SK-N-SH (cell line): ENCODE results near the gene FYB1. TPM values are rescaled to one million over a fixed set of nuclear protein-coding genes. Genes with fewer than 3 reads are reported as not detected.

ENCODE experiments used
- CTCF ChIA-PET: fragments of 300-600, 350-600 bp; formaldehyde crosslinking; extraction: SDS; loops from one replicate; lab custom pipeline; 2021; lab: Yijun Ruan, JAX
- POLR2A ChIA-PET: fragments of 350-600 bp; sonication (Branson Sonifier 250); formaldehyde crosslinking; extraction: SDS; loops from one replicate; lab custom pipeline; 2020; ENCODE audit warnings: antibody characterized with exemption, inconsistent platforms; lab: Yijun Ruan, JAX
- DNase-seq: peaks from one replicate; pipeline ENCODE4 v3.0.0; 2012
- H2AFZ ChIP-seq: fragments of 200-600 bp; sonication (generic); 2 replicates; pipeline ENCODE4 v1.8.1; 2016; ENCODE audit warnings: antibody characterized with exemption, mild to moderate bottlenecking, low read depth
- H3F3A ChIP-seq: fragments of 200-600 bp; sonication (generic); replicated peaks from 2 replicates; pipeline ENCODE3; 2016; ENCODE audit warnings: antibody characterized with exemption, mild to moderate bottlenecking; ENCODE audit not compliant: insufficient read depth
- H3K27ac ChIP-seq, 2 experiments: fragments of 200-500 bp in 1 of 2; fragments of 200-600 bp in 1 of 2; sonication (Bioruptor generic) in 1 of 2; sonication (generic), shearing (Covaris generic) in 1 of 2; 2 replicates each; pipeline versions ENCODE4 v1.5.1 to v1.6.1; 2014 to 2016; ENCODE audit warnings: low read depth in 2 of 2, inconsistent platforms in 1 of 2, low read length in 1 of 2, mild to moderate bottlenecking in 1 of 2, mixed read lengths in 1 of 2
- H3K27me3 ChIP-seq: fragments of 200-600 bp; sonication (generic), shearing (Covaris generic); 2 replicates; pipeline ENCODE4 v1.6.1; 2016; ENCODE audit warnings: mixed run types; ENCODE audit not compliant: insufficient read depth
- H3K36me3 ChIP-seq, 2 experiments: fragments of 200-500 bp in 1 of 2; fragments of 200-600 bp in 1 of 2; sonication (Bioruptor generic) in 1 of 2; sonication (generic) in 1 of 2; replicated peaks in 1 of 2; 2 replicates each; pipeline versions ENCODE3 to v1.5.1; 2014 to 2016; ENCODE audit warnings: low read length in 1 of 2, mild to moderate bottlenecking in 1 of 2; ENCODE audit not compliant: insufficient read depth in 2 of 2, control insufficient read depth in 1 of 2
- H3K4me1 ChIP-seq, 2 experiments: fragments of 200-500 bp in 1 of 2; fragments of 200-600 bp in 1 of 2; sonication (Bioruptor generic) in 1 of 2; sonication (generic), shearing (Covaris generic) in 1 of 2; 2 replicates each; pipeline versions ENCODE4 v1.5.1 to v1.6.1; 2014 to 2016; ENCODE audit warnings: low read depth in 1 of 2, low read length in 1 of 2, mixed run types in 1 of 2; ENCODE audit not compliant: insufficient read depth in 2 of 2, control insufficient read depth in 1 of 2
- H3K4me2 ChIP-seq: fragments of 200-600 bp; sonication (generic), shearing (Covaris generic); 2 replicates; pipeline ENCODE4 v1.6.1; 2017; ENCODE audit warnings: mixed run types
- H3K4me3 ChIP-seq, 2 experiments: fragments of 200-500 bp in 1 of 2; fragments of 200-600 bp in 1 of 2; sonication (Bioruptor generic) in 1 of 2; sonication (generic), shearing (Covaris generic) in 1 of 2; 2 replicates each; pipeline versions ENCODE4 v1.5.1 to v1.8.1; 2014 to 2016; ENCODE audit warnings: low read depth in 2 of 2, inconsistent platforms in 1 of 2, low read length in 1 of 2, mild to moderate bottlenecking in 1 of 2, mixed read lengths in 1 of 2, moderate library complexity in 1 of 2
- H3K79me2 ChIP-seq: fragments of 200-600 bp; sonication (generic); 2 replicates; pipeline ENCODE4 v1.8.1; 2017; ENCODE audit warnings: mild to moderate bottlenecking; ENCODE audit not compliant: insufficient read depth
- H3K9ac ChIP-seq: fragments of 200-600 bp; sonication (generic); 2 replicates; pipeline ENCODE4 v1.6.1; 2017; ENCODE audit warnings: mixed run types
- H3K9me2 ChIP-seq: fragments of 200-600 bp; sonication (generic); 2 replicates; pipeline ENCODE4 v1.6.1; 2017; ENCODE audit warnings: mixed run types
- H3K9me3 ChIP-seq: fragments of 200-600 bp; sonication (generic); 2 replicates; pipeline ENCODE4 v1.6.1; 2017; ENCODE audit warnings: mixed run types, mild to moderate bottlenecking, moderate library complexity
- H4K20me1 ChIP-seq: fragments of 200-600 bp; sonication (generic); 2 replicates; pipeline ENCODE4 v1.6.1; 2017; ENCODE audit warnings: mild to moderate bottlenecking, mixed run types; ENCODE audit not compliant: insufficient read depth
- CHD2 ChIP-seq: fragments of 150-350 bp; IDR thresholded peaks from 2 replicates; pipeline ENCODE4 v1.6.1; 2018; ENCODE audit warnings: low read length; ENCODE audit not compliant: partially characterized antibody
- CTCF ChIP-seq: fragments of 200-600 bp; sonication (generic); IDR thresholded peaks from 2 replicates; pipeline ENCODE4 v1.6.1; 2017; ENCODE audit warnings: antibody characterized with exemption, mild to moderate bottlenecking, moderate library complexity
- FOSL2 ChIP-seq: IDR thresholded peaks from 2 replicates; pipeline ENCODE4 v1.4.0; 2012; ENCODE audit warnings: low read depth, mild to moderate bottlenecking, moderate library complexity, borderline replicate concordance
- GABPA ChIP-seq: IDR thresholded peaks from 2 replicates; pipeline ENCODE4 v1.4.0; 2012; ENCODE audit warnings: low read depth, mild to moderate bottlenecking
- GATA2 ChIP-seq: sonication (generic); formaldehyde crosslinking; IDR thresholded peaks from 2 replicates; pipeline ENCODE4 v1.5.0; 2020; ENCODE audit warnings: mild to moderate bottlenecking, missing genetic modification reagents
- MAX ChIP-seq: IDR thresholded peaks from 2 replicates; pipeline ENCODE4 v1.4.0; 2012; ENCODE audit warnings: low read depth
- MXI1 ChIP-seq: IDR thresholded peaks from 2 replicates; pipeline ENCODE4 v1.6.1; 2012; ENCODE audit warnings: mild to moderate bottlenecking, low read depth, low read length, improper control_type of control experiment
- NFIC ChIP-seq: IDR thresholded peaks from 2 replicates; pipeline ENCODE4 v1.4.0; 2012; ENCODE audit warnings: borderline replicate concordance
- POLR2AphosphoS5 ChIP-seq: IDR thresholded peaks from 2 replicates; pipeline ENCODE4 v1.6.1; 2012; ENCODE audit warnings: low read depth, low read length
- RAD21 ChIP-seq: IDR thresholded peaks from 2 replicates; pipeline ENCODE4 v1.6.1; 2012; ENCODE audit warnings: mild to moderate bottlenecking, low read length
- RCOR1 ChIP-seq: fragments of 150-350 bp; IDR thresholded peaks from 2 replicates; pipeline ENCODE4 v1.6.1; 2017; ENCODE audit warnings: antibody characterized with exemption, low read length
- REST ChIP-seq: IDR thresholded peaks from 2 replicates; pipeline ENCODE4 v1.6.1; 2012; ENCODE audit warnings: mild to moderate bottlenecking, low read depth, low read length, moderate library complexity
- RXRA ChIP-seq: IDR thresholded peaks from 2 replicates; pipeline ENCODE4 v1.4.0; 2012; ENCODE audit warnings: low read depth, mild to moderate bottlenecking, borderline replicate concordance
- SMC3 ChIP-seq: IDR thresholded peaks from 2 replicates; pipeline ENCODE4 v1.6.1; 2012; ENCODE audit warnings: low read depth, low read length, improper control_type of control experiment
- TAF1 ChIP-seq: IDR thresholded peaks from 2 replicates; pipeline ENCODE4 v1.6.1; 2012; ENCODE audit warnings: low read depth, mild to moderate bottlenecking, low read length, moderate library complexity, borderline replicate concordance
- TCF12 ChIP-seq: IDR thresholded peaks from 2 replicates; pipeline ENCODE4 v1.4.0; 2012
- YY1 ChIP-seq: IDR thresholded peaks from 2 replicates; pipeline ENCODE4 v1.4.0; 2012; ENCODE audit warnings: low read depth, mild to moderate bottlenecking
- ZBTB33 ChIP-seq: IDR thresholded peaks from 2 replicates; pipeline ENCODE4 v1.4.0; 2012; ENCODE audit warnings: low read depth, borderline replicate concordance
- polyA plus RNA-seq, 3 experiments: library from polyadenylated mRNA; depleted of rRNA; stranded (reverse); fragments of >200 nt; gene quantifications; 2 replicates each; pipeline ENCODE4 v1.2.3, GENCODE V29; 2012
- TF ChIP-seq, protein P1 (sequence below): IDR thresholded peaks from 2 replicates; pipeline ENCODE4; 2012

Gene FYB1
- polyA plus RNA-seq, 1 of the 3 experiments (the other 2 are of a cell fraction) = not detected

DNA sequence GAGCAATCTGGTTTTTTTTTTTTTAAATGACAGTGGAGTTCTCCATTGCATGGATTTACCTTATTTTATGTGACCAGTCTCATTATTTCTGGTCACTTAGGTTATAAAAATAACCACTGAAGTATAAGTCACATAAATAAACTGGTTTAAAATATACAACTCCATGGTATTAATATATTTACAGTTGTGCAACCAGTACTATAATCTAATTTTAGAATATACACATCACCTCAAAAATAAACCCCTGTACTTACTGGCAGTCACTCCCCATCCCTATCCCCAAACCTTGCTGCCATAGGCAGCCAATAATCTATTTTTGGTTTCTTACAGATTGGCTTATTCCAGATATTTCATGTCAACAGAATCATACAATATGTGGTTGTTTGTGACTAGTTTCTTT lies 57.8 kb downstream of the FYB1 start:
- TF ChIP-seq TAF1 = no peak
- TF ChIP-seq RAD21 = no peak
- TF ChIP-seq RCOR1 = no peak
- no peak for TF ChIP-seq POLR2AphosphoS5
- no peak for TF ChIP-seq SMC3
- no peak for TF ChIP-seq CTCF
- no peak for TF ChIP-seq MXI1
- TF ChIP-seq GABPA = no peak
- no peak for TF ChIP-seq CHD2
- TF ChIP-seq RXRA = no peak
- no peak for TF ChIP-seq NFIC
- TF ChIP-seq, protein P1, sequence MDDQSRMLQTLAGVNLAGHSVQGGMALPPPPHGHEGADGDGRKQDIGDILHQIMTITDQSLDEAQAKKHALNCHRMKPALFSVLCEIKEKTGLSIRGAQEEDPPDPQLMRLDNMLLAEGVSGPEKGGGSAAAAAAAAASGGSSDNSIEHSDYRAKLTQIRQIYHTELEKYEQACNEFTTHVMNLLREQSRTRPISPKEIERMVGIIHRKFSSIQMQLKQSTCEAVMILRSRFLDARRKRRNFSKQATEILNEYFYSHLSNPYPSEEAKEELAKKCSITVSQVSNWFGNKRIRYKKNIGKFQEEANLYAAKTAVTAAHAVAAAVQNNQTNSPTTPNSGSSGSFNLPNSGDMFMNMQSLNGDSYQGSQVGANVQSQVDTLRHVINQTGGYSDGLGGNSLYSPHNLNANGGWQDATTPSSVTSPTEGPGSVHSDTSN = no peak
- no peak for TF ChIP-seq YY1
- no peak for TF ChIP-seq MAX
- no peak for TF ChIP-seq REST
- no peak for TF ChIP-seq ZBTB33
- TF ChIP-seq TCF12 = no peak
- TF ChIP-seq GATA2 (CRISPR knock-in tag) = no peak
- no peak for TF ChIP-seq FOSL2
- H3K79me2 ChIP-seq = no peaks in the 10 kb centered on the region
- H3K4me2 ChIP-seq = no peak overlapping the region
- no peaks in the 10 kb centered on the region for H3K9me3 ChIP-seq
- H3K4me3 ChIP-seq = no peak overlapping the region
- no peaks in the 10 kb centered on the region for H3K9me2 ChIP-seq
- H3F3A ChIP-seq = peaks cover 2% of the 10 kb centered on the region
- H2AFZ ChIP-seq = no peak overlapping the region
- H3K4me1 ChIP-seq = no peaks in the 10 kb centered on the region
- H3K27me3 ChIP-seq = peaks cover 45% of the 10 kb centered on the region
- ChIA-PET POLR2A (no interaction called here), CTCF (no interaction called here)
- no peak overlapping the region for H3K9ac ChIP-seq
- no peak overlapping the region for H3K27ac ChIP-seq
- no peaks in the 10 kb centered on the region for H4K20me1 ChIP-seq
- no peaks in the 10 kb centered on the region for H3K36me3 ChIP-seq
- no peak for DNase-seq
